ENCODE data around the gene PRDM5.

PRDM5 gene

GRCh38 chr4:120927801-120928409 lies 5.4 kb upstream of the PRDM5 start:
- TF ChIP-seq, protein P1, sequence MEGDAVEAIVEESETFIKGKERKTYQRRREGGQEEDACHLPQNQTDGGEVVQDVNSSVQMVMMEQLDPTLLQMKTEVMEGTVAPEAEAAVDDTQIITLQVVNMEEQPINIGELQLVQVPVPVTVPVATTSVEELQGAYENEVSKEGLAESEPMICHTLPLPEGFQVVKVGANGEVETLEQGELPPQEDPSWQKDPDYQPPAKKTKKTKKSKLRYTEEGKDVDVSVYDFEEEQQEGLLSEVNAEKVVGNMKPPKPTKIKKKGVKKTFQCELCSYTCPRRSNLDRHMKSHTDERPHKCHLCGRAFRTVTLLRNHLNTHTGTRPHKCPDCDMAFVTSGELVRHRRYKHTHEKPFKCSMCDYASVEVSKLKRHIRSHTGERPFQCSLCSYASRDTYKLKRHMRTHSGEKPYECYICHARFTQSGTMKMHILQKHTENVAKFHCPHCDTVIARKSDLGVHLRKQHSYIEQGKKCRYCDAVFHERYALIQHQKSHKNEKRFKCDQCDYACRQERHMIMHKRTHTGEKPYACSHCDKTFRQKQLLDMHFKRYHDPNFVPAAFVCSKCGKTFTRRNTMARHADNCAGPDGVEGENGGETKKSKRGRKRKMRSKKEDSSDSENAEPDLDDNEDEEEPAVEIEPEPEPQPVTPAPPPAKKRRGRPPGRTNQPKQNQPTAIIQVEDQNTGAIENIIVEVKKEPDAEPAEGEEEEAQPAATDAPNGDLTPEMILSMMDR (IDR thresholded peaks at IDR 0.05): no peak
- Mint-ChIP-seq H3K4me3 (no peak overlapping the region), H3K27ac (no peak overlapping the region), H3K27me3 (ENCODE audit: low read depth, poor library complexity) (peaks cover 7% of the 10 kb centered on the region), H3K36me3 (ENCODE audit: low read depth) (peaks cover 5% of the 10 kb centered on the region), H3K4me1 (peaks cover 9% of the 10 kb centered on the region), H3K9me3 (peaks cover 8% of the 10 kb centered on the region)
- no peak for DNase-seq

GRCh38 chr4:120926358-120927025 lies 4.0 kb upstream of the PRDM5 start:
- peaks cover 8% of the 10 kb centered on the region for H3K9me3 Mint-ChIP-seq
- peaks cover 14% of the 10 kb centered on the region for H3K4me1 Mint-ChIP-seq
- peaks cover 7% of the 10 kb centered on the region for H3K27me3 Mint-ChIP-seq (ENCODE audit: low read depth, poor library complexity)
- peaks cover 5% of the 10 kb centered on the region for H3K36me3 Mint-ChIP-seq (ENCODE audit: low read depth)
- TF ChIP-seq, protein P1 (IDR thresholded peaks at IDR 0.05): no peak
- no peak for DNase-seq
- no peak overlapping the region for H3K4me3 Mint-ChIP-seq
- no peak overlapping the region for H3K27ac Mint-ChIP-seq

DNA sequence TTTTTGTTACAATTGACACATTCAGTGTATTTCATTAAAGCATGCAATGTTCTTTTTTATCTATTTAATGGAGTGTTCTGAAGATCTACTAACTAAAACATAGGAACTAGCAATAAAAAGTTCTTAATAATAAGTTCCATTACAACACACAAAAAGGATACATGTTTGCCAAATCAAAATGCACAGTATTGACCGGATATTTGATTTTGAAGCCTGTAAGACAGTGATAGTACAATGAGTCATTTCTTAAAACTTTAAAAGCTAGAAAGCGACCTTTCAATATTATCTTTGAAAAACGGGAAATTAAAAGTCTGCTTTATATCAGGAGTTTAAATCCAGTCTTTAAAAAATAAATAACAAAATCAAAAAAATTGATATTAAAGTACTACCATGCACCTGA lies 2.4 kb upstream of the PRDM5 start:
- TF ChIP-seq, protein P1 (IDR thresholded peaks at IDR 0.05): no peak
- peaks cover 28% of the 10 kb centered on the region for H3K4me1 Mint-ChIP-seq
- H3K4me3 Mint-ChIP-seq: no peak overlapping the region

DNA sequence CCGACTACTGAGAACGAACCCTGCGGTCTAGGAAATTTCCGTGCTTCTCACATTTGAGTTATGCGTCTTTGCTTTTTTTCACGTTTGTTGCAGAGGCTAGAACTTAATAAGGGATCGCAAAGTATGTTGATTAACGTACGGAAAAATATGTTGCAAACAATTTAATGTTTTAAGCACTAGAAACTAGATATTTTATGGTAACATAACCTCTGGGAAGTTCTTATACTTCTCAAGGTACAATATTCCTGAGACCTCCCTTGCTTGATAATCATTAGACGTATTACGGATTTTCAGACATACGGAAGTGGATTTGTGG lies 639 bp upstream of the PRDM5 start:
- peak overlapping the region; percentile 90 for H3K27ac Mint-ChIP-seq
- no peak for DNase-seq
- TF ChIP-seq, protein P1 (IDR thresholded peaks at IDR 0.05): no peak

More for the DNA sequence above, 2.4 kb upstream of the PRDM5 start:
- Mint-ChIP-seq H3K27me3 (ENCODE audit: low read depth, poor library complexity) (peaks cover 3% of the 10 kb centered on the region), H3K27ac (no peak overlapping the region), H3K36me3 (ENCODE audit: low read depth) (peaks cover 5% of the 10 kb centered on the region), H3K9me3 (peaks cover 8% of the 10 kb centered on the region)
- no peak for DNase-seq

GRCh38 chr4:120921456-120922380 lies 808 bp downstream of the PRDM5 start:
- TF ChIP-seq, protein P1 (IDR thresholded peaks at IDR 0.05): no peak
- H3K4me3 Mint-ChIP-seq: peak overlapping the region; percentile 87
- DNase-seq: peak; percentile 68
- peak overlapping the region; percentile 99 for H3K27ac Mint-ChIP-seq
- H3K4me1 Mint-ChIP-seq: peaks cover 58% of the 10 kb centered on the region
- peaks cover 3% of the 10 kb centered on the region for H3K27me3 Mint-ChIP-seq (ENCODE audit: low read depth, poor library complexity)
- H3K36me3 Mint-ChIP-seq (ENCODE audit: low read depth): peaks cover 6% of the 10 kb centered on the region
- peaks cover 8% of the 10 kb centered on the region for H3K9me3 Mint-ChIP-seq

More for the DNA sequence above, 639 bp upstream of the PRDM5 start:
- Mint-ChIP-seq H3K4me3 (peak overlapping the region; percentile 86), H3K36me3 (ENCODE audit: low read depth) (peaks cover 5% of the 10 kb centered on the region), H3K9me3 (peaks cover 8% of the 10 kb centered on the region), H3K4me1 (peaks cover 43% of the 10 kb centered on the region), H3K27me3 (ENCODE audit: low read depth, poor library complexity) (peaks cover 3% of the 10 kb centered on the region)

Data from nephron progenitor cell (in vitro differentiated cells).